H1 (cell line): Measurements from ENCODE around the gene PTPRE. TPM values are rescaled to one million over a fixed set of nuclear protein-coding genes. Genes with fewer than 3 reads are reported as not detected.

Experiments used
- ASH2L ChIP-seq: fragments of 200-600, 300-600 bp; sonication (generic); IDR thresholded peaks from one replicate; pipeline ENCODE4 v1.7.1; 2017; ENCODE audit warnings: low read length
- CTBP2 ChIP-seq: IDR thresholded peaks from 2 replicates; pipeline ENCODE4 v1.7.0; 2011; ENCODE audit warnings: borderline replicate concordance, mild to moderate bottlenecking, moderate library complexity, mixed read lengths, low read length; ENCODE audit not compliant: insufficient read depth, insufficient read length
- JUN ChIP-seq: IDR thresholded peaks from 2 replicates; pipeline ENCODE4 v1.6.1; 2011; ENCODE audit warnings: low read depth, mild to moderate bottlenecking, improper control_type of control experiment, low read length
- JUND ChIP-seq: IDR thresholded peaks from 2 replicates; pipeline ENCODE4 v1.6.1; 2011; ENCODE audit warnings: mild to moderate bottlenecking, improper control_type of control experiment, low read length
- KDM4A ChIP-seq: IDR thresholded peaks from one replicate; pipeline ENCODE4 v1.7.1; 2012; ENCODE audit warnings: low read depth, mild to moderate bottlenecking, moderate library complexity, low read length, inconsistent platforms; ENCODE audit not compliant: severe bottlenecking
- MAFK ChIP-seq: IDR thresholded peaks from 2 replicates; pipeline ENCODE4 v1.6.1; 2012; ENCODE audit warnings: low read depth, mild to moderate bottlenecking, improper control_type of control experiment, low read length
- RBBP5 ChIP-seq: IDR thresholded peaks from 2 replicates; pipeline ENCODE4 v1.7.1; 2012; ENCODE audit warnings: low read depth, mild to moderate bottlenecking, inconsistent platforms, low read length, moderate library complexity, borderline replicate concordance
- SIRT6 ChIP-seq: IDR thresholded peaks from one replicate; pipeline ENCODE4 v1.7.1; 2012; ENCODE audit warnings: low read length, inconsistent platforms
- polyA plus RNA-seq, 7 experiments: library from polyadenylated mRNA; depleted of rRNA in 3 of 7; stranded (reverse) in 5 of 7; unstranded in 2 of 7; fragments of >200 nt in 5 of 7; fragments of 200-250 nt in 2 of 7; gene quantifications; 1 replicate in 5 of 7; 2 replicates in 1 of 7; 4 replicates in 1 of 7; pipeline versions ENCODE4 v1.2.1 to v1.2.3, GENCODE V29; 2011 to 2013; ENCODE audit warnings: missing spikeins in 2 of 7, mixed read lengths in 2 of 7
- total RNA-seq: library from RNA; stranded (reverse); fragmentation: NEBNext Ultra II Directional; extraction: Animal tissue kit (Norgen Biotek cat#: 25700); gene quantifications from 2 replicates; pipeline ENCODE4 v1.2.1, GENCODE V29; 2021

Gene PTPRE
- total and polyA plus RNA-seq, 2 of the 8 experiments (the other 6 are each of a cell fraction or from before 2014, with no cell fraction given) = 0.33 to 0.54 TPM

DNA sequence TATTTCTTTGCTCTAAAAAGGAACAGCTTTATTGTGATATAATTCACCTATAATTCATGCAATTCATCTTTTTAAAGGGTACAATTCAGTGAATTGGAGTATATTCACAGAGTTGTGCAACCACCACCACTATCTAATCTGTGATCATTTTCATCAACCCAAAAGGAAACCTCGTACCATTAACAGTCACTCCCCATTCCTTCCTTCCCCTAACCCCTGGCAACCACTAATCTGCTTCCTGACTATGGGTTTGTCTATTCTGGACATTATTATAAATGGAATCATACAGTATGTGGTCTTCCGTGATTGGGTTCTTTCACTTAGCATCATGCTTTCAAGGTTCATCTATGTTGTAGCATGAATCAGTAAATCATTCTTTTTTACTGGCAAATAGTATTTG is 167.0 kb downstream of the PTPRE start (continued):
- TF ChIP-seq RBBP5 (no peak), KDM4A (no peak), JUND (no peak), SIRT6 (no peak), ASH2L (no peak), MAFK (no peak), JUN (no peak), CTBP2 (no peak)
- TF ChIP-seq, all 59 proteins: peak for 0
